Skeletal muscle tissue (tissue), 4 donors: ENCODE results near the gene RERGL. TPM values are rescaled to one million over a fixed set of nuclear protein-coding genes. Genes with fewer than 3 reads are reported as not detected.
"Not testable (repeated sequence)": the region's sequence is repeated elsewhere in the genome, so short reads cannot be mapped to it uniquely, and the experiment has no call there.

Experiments
- H3K27ac ChIP-seq: one replicate; pipeline ENCODE4 v1.7.0; 2013; ENCODE audit warnings: mild to moderate bottlenecking, low read depth, low read length, inconsistent platforms
- H3K27me3 ChIP-seq, 3 donors: one replicate each; pipeline ENCODE4 v1.7.0; 2013; ENCODE audit warnings: low read length in 3 of 3; ENCODE audit not compliant: control insufficient read depth in 3 of 3, insufficient read depth in 3 of 3
- H3K36me3 ChIP-seq, 3 donors: one replicate each; pipeline ENCODE4 v1.7.0; 2013; ENCODE audit warnings: low read length in 3 of 3; ENCODE audit not compliant: control insufficient read depth in 3 of 3, insufficient read depth in 3 of 3
- H3K4me1 ChIP-seq, 3 donors: one replicate each; pipeline ENCODE4 v1.7.0; 2013; ENCODE audit warnings: low read length in 3 of 3, mild to moderate bottlenecking in 3 of 3; ENCODE audit not compliant: control insufficient read depth in 3 of 3, insufficient read depth in 3 of 3
- H3K4me3 ChIP-seq, 3 donors: one replicate each; pipeline ENCODE4 v1.7.0; 2013; ENCODE audit warnings: low read length in 3 of 3
- H3K9ac ChIP-seq, 3 donors: one replicate each; pipeline ENCODE4 v1.7.0; 2013; ENCODE audit warnings: low read length in 3 of 3, mild to moderate bottlenecking in 3 of 3, moderate library complexity in 2 of 3, low read depth in 1 of 3
- H3K9me3 ChIP-seq, 3 donors: one replicate each; pipeline ENCODE4 v1.7.0; 2013; ENCODE audit warnings: low read length in 3 of 3; ENCODE audit not compliant: control insufficient read depth in 3 of 3
- total RNA-seq: library from RNA; depleted of rRNA; stranded (reverse); fragments of >200 nt; gene quantifications from one replicate; pipeline ENCODE4 v1.2.3, GENCODE V29; 2014
- donor health status: Osteomylitis.

The RERGL gene
- total RNA-seq, 1 donor from 2014 or later: 1.0 TPM

DNA sequence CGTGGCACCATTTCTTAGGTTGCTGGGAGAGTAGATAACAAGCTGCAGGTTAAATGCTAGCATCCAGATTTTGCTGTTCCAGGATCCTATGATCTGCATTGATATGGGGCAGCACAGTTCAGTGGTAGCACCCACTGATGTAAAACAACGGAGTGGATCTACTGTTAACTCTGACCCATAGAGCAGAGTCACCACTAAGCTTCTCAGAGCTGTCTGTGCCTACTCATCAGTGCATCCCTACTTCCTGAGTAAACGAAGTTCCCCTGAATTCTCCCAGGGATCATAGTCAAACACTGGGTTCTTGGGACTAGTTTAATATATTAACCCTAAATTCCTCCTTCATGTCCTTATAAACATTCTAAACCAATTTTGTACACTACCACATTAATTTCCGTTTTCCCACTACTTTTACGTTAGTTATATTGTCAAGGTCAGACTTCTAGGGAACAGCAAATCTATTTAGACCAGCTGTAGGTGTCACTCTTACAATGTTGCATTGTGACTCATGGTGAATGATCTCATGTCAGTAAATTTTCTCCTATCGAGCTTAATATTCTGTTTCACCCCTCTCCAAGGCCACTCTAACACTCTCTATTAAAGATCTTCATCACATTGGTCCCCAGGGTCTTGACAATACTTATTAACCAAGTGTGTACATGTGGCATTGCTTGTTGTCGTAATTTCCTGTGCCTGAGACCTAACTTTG is 10.3 kb downstream of the RERGL start:
- H3K27ac ChIP-seq: no peak overlapping the region
- no peaks in the 10 kb centered on the region for H3K36me3 ChIP-seq
- H3K27me3 ChIP-seq: no peaks in the 10 kb centered on the region
- H3K9me3 ChIP-seq: no peaks in the 10 kb centered on the region
- H3K9ac ChIP-seq: no peak overlapping the region
- H3K4me1 ChIP-seq: no peaks in the 10 kb centered on the region
- no peak overlapping the region for H3K4me3 ChIP-seq

DNA sequence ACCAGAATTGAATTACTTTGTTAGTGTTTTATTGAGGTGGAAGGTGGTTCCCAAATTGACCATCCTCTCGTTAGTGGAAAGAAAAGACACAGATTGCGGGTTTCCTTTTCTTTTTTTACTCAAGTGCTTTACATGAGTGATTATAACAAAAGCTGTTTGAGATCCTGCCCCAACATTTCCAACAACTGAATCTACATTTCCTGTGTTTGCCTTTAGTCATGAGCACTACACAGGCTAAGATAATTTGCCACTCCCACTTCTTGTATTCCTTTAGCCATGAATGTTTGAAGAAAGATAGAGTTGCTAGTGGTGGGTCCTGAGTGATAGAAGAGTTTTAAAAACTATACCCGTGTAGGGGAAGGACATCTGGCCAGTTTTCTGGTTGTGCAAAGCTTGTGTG is 16.0 kb downstream of the RERGL start:
- no peak overlapping the region for H3K4me3 ChIP-seq
- H3K9me3 ChIP-seq: no peaks in the 10 kb centered on the region
- no peaks in the 10 kb centered on the region for H3K36me3 ChIP-seq
- H3K27me3 ChIP-seq: no peaks in the 10 kb centered on the region
- no peak overlapping the region for H3K9ac ChIP-seq
- H3K27ac ChIP-seq: no peak overlapping the region
- no peaks in the 10 kb centered on the region for H3K4me1 ChIP-seq

DNA sequence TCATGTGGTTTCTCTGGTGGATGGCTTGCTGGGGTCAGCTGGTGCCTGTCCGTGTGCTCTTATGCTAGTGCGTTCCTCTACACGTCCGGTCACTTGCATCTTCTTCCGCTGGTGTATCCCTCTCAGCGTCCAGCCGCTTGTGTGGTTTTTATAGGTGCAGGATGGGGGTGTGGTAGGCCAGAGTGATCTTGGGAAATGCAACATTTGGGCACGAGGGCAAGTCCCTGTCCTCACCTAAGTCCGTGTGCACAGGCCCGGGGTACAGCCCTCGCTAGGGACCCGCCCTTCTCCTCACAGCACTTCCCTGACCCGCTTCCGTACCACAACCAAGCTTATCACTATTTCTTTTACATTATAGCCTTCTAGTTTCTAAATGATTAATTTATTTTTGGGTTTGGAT is 17.3 kb downstream of the RERGL start:
- Histone ChIP-seq H3K36me3 (no peaks in the 10 kb centered on the region), H3K9me3 (no peaks in the 10 kb centered on the region), H3K4me1 (no peaks in the 10 kb centered on the region), H3K27me3 (no peaks in the 10 kb centered on the region), H3K9ac (no peak overlapping the region), H3K4me3 (no peak overlapping the region), H3K27ac (no peak overlapping the region)

DNA sequence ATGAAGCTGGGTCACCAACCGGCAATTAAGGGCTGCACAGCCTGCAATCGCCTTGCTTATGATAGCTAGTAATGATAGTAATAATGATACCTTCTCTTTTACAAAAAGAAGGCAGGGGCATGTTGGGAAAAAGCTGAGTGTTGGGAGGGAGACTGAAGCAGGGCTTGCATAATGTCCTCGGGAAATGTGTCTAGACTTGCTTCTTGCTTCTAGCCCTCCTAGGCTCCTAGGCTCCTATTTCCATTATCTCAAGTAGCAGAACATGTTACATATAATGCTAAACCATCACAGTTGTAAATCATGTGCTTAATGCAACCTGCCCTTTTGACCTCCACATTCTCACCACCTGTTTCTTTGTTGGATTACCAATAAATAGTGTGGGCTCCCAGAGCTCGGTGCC is 18.7 kb downstream of the RERGL start:
- Histone ChIP-seq H3K9me3 (no peaks in the 10 kb centered on the region), H3K27ac (no peak overlapping the region), H3K9ac (no peak overlapping the region), H3K4me1 (no peaks in the 10 kb centered on the region), H3K4me3 (no peak overlapping the region), H3K27me3 (no peaks in the 10 kb centered on the region), H3K36me3 (no peaks in the 10 kb centered on the region)

DNA sequence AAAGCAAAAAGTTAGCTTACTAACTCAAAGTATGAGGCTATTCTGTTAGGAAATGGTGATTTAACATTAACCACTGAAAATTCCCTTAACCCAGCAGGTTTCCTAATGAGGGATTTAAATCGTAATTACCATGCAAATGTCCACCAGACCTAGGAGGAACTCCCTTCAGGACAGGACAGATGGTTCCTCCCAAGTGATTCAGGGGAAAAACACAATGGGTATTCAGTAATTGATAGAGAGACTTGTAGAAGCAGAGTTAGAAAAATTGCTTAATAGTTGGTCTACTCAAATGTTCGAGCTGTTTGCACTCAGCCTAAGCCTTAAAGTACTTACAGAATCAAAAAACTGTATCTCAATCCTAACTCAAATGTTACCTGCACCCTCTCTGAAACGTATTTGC is 21.6 kb downstream of the RERGL start:
- no peaks in the 10 kb centered on the region for H3K27me3 ChIP-seq
- H3K9ac ChIP-seq: no peak overlapping the region
- no peaks in the 10 kb centered on the region for H3K4me1 ChIP-seq
- H3K36me3 ChIP-seq: no peaks in the 10 kb centered on the region
- H3K4me3 ChIP-seq: no peak overlapping the region
- H3K27ac ChIP-seq: no peak overlapping the region
- no peaks in the 10 kb centered on the region for H3K9me3 ChIP-seq

DNA sequence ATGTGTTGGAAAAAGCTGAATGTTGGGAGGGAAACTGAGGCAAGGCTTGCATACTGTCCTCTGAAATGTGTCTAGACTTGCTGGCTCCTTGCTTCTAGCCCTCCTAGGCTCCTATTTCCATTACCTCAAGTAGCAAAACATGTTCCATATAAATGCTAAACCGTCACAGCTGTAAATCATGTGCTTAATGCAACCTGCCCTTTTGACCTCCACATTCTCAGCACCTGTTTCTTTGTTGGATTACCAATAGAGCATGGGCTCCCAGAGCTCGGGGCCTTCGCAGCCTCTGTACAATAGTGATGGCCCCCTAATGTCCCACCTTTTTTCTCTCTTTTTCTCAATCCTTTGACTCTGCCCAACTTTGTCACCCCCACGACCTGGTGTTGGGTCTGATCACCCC is 23.3 kb downstream of the RERGL start:
- Histone ChIP-seq H3K27me3 (no peaks in the 10 kb centered on the region), H3K4me1 (no peaks in the 10 kb centered on the region), H3K36me3 (no peaks in the 10 kb centered on the region), H3K9ac (no peak overlapping the region), H3K27ac (no peak overlapping the region), H3K9me3 (no peaks in the 10 kb centered on the region), H3K4me3 (no peak overlapping the region)

DNA sequence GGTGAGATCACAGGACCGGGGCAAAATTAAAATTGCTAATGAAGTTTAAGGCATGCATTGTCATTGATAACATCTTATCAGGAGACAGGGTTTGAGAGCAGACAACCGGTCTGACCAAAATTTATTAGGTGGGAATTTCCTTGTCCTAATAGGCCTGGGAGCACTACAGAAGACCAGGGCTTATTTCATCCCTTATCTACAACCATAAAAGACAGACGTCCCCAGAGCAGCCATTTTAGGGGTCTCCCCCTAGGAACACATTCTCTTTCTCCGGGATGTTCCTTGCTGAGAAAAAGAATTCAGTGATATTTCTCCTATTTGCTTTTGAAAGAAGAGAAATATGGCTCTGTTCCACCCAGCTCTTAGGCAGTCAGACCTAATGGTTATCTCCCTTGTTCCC is 27.1 kb downstream of the RERGL start:
- H3K4me3 ChIP-seq, H3K27ac ChIP-seq, H3K4me1 ChIP-seq, H3K36me3 ChIP-seq, H3K9me3 ChIP-seq, H3K27me3 ChIP-seq, H3K9ac ChIP-seq: not testable (repeated sequence)

DNA sequence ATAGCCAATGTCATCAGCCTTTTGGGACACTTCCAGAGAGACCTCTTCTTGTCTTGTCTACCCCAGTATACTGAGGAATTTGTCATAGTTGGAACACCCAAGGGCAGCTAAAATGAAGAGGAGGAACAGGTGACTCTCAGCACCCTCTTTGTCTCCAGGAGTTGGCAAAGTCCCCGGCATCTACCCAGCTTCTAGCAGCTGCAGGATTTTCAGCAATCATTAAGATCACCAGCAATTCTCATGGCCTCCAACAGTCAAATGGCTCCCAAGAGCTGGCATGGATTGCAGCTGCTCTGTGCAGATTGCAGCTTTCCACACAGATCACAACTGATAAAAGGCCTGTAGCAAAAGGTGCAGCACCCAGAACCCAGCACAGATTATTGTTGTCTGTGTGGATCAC is 32.9 kb downstream of the RERGL start:
- Histone ChIP-seq H3K27me3 (no peaks in the 10 kb centered on the region), H3K4me1 (no peaks in the 10 kb centered on the region)

DNA sequence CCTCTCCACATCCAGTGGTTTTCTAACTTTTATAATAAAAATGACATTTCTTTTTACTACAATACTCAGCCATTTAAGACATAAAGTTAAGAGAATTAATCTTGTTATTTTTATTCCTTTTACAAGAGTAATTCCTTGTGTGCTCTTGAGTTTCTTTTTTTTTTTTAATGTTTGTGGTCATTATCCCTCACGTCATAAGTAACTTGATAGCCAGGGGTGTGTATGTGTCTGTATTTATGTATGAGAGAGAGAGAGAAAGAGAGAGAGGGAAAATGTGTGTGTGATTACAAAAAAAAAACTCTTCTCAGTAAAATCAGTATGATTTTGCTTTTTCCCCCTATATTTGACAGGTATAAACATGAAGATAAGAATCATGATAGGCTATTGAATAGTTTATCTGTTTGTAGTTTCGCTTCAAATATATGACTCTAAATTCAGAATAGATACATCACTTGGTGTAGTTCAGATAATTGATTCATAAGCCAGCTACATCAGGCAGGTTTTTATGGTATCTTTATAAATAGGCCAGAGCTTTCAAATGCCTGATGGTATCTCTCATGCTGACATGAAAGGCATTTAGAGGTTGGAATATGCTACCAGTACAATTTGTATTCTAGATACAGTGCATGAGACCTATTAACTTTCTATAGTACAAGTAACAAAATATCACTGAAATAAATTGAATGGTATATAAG is 34.9 kb downstream of the RERGL start:
- Histone ChIP-seq H3K4me3 (no peak overlapping the region), H3K36me3 (no peaks in the 10 kb centered on the region), H3K27ac (no peak overlapping the region), H3K4me1 (no peaks in the 10 kb centered on the region), H3K9ac (no peak overlapping the region), H3K27me3 (no peaks in the 10 kb centered on the region), H3K9me3 (peaks cover 0 to 3% (median 2%) of the 10 kb centered on the region in 3 donors)

More for the DNA sequence above, 32.9 kb downstream of the RERGL start:
- Histone ChIP-seq H3K9ac (no peak overlapping the region), H3K4me3 (no peak overlapping the region), H3K9me3 (peaks cover 0 to 2% (median 0%) of the 10 kb centered on the region in 3 donors), H3K36me3 (no peaks in the 10 kb centered on the region), H3K27ac (no peak overlapping the region)

DNA sequence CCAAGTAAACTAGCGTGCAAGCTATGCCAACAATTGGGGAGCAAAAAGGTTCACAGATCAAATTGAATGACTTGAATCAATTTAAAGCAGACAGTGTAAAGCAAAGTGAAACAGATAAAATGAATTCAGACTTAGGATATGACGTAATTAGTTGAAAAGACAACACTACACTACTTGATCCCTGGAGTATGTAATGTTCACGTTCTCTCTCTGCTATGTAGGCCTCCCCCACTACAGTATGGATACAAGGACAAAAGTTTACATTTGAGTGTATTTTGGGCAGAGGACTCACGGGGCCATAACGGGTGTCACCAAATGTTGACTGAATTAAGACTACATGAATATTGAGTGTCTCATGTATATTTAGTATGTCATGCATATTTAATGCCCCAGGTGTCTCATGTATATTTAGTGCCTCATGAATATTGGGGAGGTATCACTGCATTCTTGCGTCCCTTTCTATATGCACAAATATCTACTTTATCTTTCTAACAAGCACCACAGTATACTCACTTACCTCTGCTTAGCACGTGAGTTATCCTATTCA is 44.5 kb downstream of the RERGL start:
- H3K9me3 ChIP-seq: no peaks in the 10 kb centered on the region
- no peaks in the 10 kb centered on the region for H3K36me3 ChIP-seq
- H3K27me3 ChIP-seq: no peaks in the 10 kb centered on the region
- no peak overlapping the region for H3K9ac ChIP-seq
- H3K4me1 ChIP-seq: no peaks in the 10 kb centered on the region
- no peak overlapping the region for H3K27ac ChIP-seq
- no peak overlapping the region for H3K4me3 ChIP-seq
